Stimulated activated CD8-positive, alpha-beta memory T cell treated with anti-CD3 and anti-CD28 coated beads, Interleukin-7, amount 100 ng/mL, for 24 hours (primary cell): ENCODE measurements around the gene ADGRG6.

Experiments used
- DNase-seq: peaks from one replicate; pipeline ENCODE4 v3.0.0-alpha.2; 2020; ENCODE audit warnings: low read depth

The ADGRG6 gene

GRCh38 chr6:142322066-142322465 lies 20.3 kb downstream of the ADGRG6 start:
- DNase-seq: no peak

- no peak for DNase-seq
Measured at GRCh38 chr6:142322504-142323198, 20.8 kb downstream of the ADGRG6 start.

DNA sequence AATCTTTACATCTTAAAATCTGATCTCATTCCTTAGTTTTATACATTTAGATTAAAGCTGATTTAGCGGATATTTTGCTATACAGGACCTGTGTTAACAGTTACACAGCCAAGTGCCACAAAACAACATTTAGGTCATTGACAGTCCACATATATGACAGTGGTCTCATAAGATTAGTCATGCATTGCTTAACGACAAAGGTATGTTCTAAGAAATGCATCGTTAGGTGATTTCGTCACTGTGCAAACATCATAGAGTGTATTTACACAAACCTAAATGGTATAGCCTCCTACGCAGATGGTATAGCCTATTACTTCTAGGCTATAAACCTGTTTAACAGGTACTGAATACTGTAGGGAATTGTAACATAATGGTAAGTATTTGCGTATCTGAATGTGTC lies 21.6 kb downstream of the ADGRG6 start:
- DNase-seq: no peak

- no peak for DNase-seq
Measured at GRCh38 chr6:142324111-142324510, 22.3 kb downstream of the ADGRG6 start.

GRCh38 chr6:142325111-142325510 lies 23.3 kb downstream of the ADGRG6 start:
- no peak for DNase-seq

- no peak for DNase-seq
Measured at GRCh38 chr6:142326540-142326939, 24.7 kb downstream of the ADGRG6 start.

GRCh38 chr6:142328070-142328469 lies 26.3 kb downstream of the ADGRG6 start:
- no peak for DNase-seq

GRCh38 chr6:142329486-142330113 lies 27.8 kb downstream of the ADGRG6 start:
- DNase-seq: no peak

- DNase-seq: no peak
Measured at GRCh38 chr6:142331075-142331551, 29.3 kb downstream of the ADGRG6 start.

DNA sequence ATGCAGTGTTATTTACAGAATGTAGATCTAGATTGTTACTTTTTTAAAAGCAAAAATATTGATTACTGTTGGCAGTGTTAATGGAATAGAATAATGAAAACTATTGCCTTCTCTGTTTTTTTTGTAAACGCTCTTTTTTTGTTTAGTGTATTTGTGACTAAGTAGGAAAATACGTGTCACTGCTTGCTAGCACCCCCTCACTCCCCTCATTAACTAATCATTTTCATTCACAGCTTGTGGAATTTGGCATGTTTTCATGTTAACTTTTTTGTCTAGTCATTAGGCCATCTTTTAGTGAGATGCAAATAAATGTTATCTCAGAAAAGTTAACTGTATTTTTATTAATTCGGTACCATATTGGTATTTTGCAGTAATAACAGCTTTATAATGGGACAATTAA lies 29.8 kb downstream of the ADGRG6 start:
- DNase-seq: no peak

GRCh38 chr6:142332393-142333098 lies 30.7 kb downstream of the ADGRG6 start:
- no peak for DNase-seq

DNA sequence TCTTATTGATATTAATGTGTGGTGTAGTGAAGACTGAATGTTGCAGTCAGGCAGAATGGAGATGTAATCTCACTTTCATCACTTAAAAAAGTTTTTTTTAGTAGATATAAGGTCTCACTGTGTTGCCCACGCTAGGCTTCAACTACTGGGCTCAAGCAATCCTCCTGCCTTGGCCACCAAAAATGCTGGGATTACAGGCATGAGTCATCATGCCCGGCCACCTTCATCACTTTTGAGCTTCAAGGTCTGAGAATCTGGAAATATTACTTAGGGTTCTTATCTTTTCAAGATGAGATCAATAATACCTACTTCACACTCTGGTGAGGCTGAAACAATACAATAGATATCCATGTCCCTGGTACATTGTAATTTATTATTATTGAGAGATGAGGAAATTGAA lies 31.6 kb downstream of the ADGRG6 start:
- no peak for DNase-seq

GRCh38 chr6:142334294-142334693 lies 32.5 kb downstream of the ADGRG6 start:
- DNase-seq: no peak

- no peak for DNase-seq
Measured at GRCh38 chr6:142335415-142335814, 33.6 kb downstream of the ADGRG6 start.

GRCh38 chr6:142336183-142336582 lies 34.4 kb downstream of the ADGRG6 start:
- no peak for DNase-seq

DNA sequence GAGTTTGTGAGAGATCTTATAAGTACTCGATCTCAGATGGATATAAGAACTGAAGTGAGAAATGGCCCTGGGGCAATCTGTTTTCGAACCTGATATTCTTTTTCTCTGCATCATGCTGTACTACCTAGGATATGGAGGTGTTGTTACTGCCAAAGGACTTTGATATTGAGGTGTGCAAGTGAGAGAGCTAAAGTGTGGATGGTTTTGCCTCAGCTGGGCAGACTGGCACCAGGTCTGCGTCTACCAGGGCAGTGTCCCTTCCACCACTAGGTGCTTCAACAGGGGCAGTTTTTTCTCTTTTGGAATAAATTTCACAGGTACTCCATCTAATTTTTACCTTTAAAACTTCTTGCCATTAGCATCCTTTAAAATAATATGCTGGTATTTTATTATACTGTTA lies 35.0 kb downstream of the ADGRG6 start:
- no peak for DNase-seq

GRCh38 chr6:142339113-142339512 lies 37.3 kb downstream of the ADGRG6 start:
- DNase-seq: no peak

GRCh38 chr6:142339968-142340658 lies 38.3 kb downstream of the ADGRG6 start:
- no peak for DNase-seq

- no peak for DNase-seq
Measured at GRCh38 chr6:142341855-142342330, 40.1 kb downstream of the ADGRG6 start.

DNA sequence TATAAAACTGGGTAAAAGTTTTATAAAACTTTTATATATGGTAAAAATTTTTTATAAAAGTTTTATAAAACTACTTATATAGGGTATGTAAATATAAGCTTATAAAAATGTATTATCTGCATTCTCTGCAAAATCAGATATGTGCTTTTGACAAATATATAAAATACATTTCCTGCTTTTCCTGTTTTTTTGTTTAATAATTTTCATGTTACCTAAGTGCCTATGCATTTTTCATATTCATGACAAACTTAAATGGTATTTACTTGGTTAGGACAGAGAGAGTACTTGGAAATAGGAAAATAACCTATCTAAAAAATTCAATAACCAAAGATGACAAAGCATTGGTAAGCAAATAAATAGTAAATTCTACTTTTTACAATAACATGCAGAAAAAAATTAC lies 41.2 kb downstream of the ADGRG6 start:
- DNase-seq: no peak

GRCh38 chr6:142343938-142344337 lies 42.1 kb downstream of the ADGRG6 start:
- DNase-seq: no peak

- DNase-seq: no peak
Measured at GRCh38 chr6:142345261-142345660, 43.5 kb downstream of the ADGRG6 start.
